Adrenal gland (tissue), 12 donors: ENCODE data around the gene CCDC170. TPM values are rescaled to one million over a fixed set of nuclear protein-coding genes. Genes with fewer than 3 reads are reported as not detected.

Experiments used
- DNase-seq, 7 donors: peaks; one replicate each; pipeline ENCODE4 v3.0.0-alpha.2; 2019 to 2020
- H3K27ac ChIP-seq, 5 donors: fragments of 200-600 bp; sonication (generic) in 4 of 5; 1 replicate in 3 of 5; 2 replicates in 2 of 5; pipeline versions ENCODE4 v1.5.1 to v1.8.0; 2016 to 2020; ENCODE audit warnings: mild to moderate bottlenecking in 1 of 5
- H3K27me3 ChIP-seq: fragments of 200-600 bp; 2 replicates; pipeline ENCODE4 v1.8.0; 2021
- H3K36me3 ChIP-seq, 2 donors: fragments of 200-600 bp; replicated peaks in 1 of 2; 1 replicate in 1 of 2; 2 replicates in 1 of 2; pipeline versions ENCODE4 v1.5.1 to v1.8.0; 2018 to 2022
- H3K4me1 ChIP-seq, 2 donors: fragments of 200-600 bp; replicated peaks in 1 of 2; 1 replicate in 1 of 2; 2 replicates in 1 of 2; pipeline versions ENCODE4 v1.5.1 to v1.8.0; 2018 to 2021
- H3K4me3 ChIP-seq, 4 donors: fragments of 200-600 bp; sonication (generic) in 3 of 4; one replicate each; pipeline ENCODE4 v1.5.1; 2016 to 2018
- H3K9me3 ChIP-seq, 3 donors: fragments of 200-600 bp; sonication (generic) in 1 of 3; replicated peaks in 1 of 3; 1 replicate in 2 of 3; 2 replicates in 1 of 3; pipeline versions ENCODE4 v1.5.1 to v1.8.0; 2016 to 2021
- POLR2A ChIP-seq, 2 donors: fragments of 450-650 bp; IDR thresholded peaks; one replicate each; pipeline ENCODE4 v1.6.1; 2017; ENCODE audit warnings: antibody characterized with exemption in 2 of 2, mild to moderate bottlenecking in 2 of 2, moderate library complexity in 1 of 2
- WGBS, 4 donors: extraction: QIAGEN DNeasy Blood & Tissue Kit in 2 of 4; methylation state at CpG; one replicate each; pipeline versions ENCODE4 v1.1.5 to v1.1.7; 2013 to 2017; 5-methylcytosine and 5-hydroxymethylcytosine counted together
- intact Hi-C, 2 donors: fragments of 100-400 bp; cut with DNase I; formaldehyde crosslinking; loops; one replicate each; pipeline versions ENCODE4 v1.14.1 to v1.15.0; 2022 to 2023
- polyA plus RNA-seq, 3 donors: library from polyadenylated mRNA; stranded (reverse); fragments of 200-250 nt in 2 of 3; fragments of 350-450 nt in 1 of 3; fragmentation: Illumina TruSeq in 1 of 3; extraction: RNeasy Lipid Tissue Mini Kit (QIAGEN cat#74804) in 1 of 3; gene quantifications; one replicate each; pipeline ENCODE4 v1.2.3, GENCODE V29; 2013 to 2014
- small RNA-seq, 2 donors: library from RNA; depleted of rRNA; stranded (forward); fragments of <200 nt; gene quantifications; one replicate each; pipeline ENCODE3, GENCODE V24; 2016
- total RNA-seq, 9 donors: library from RNA; depleted of rRNA in 4 of 9; stranded (reverse); fragments of >200 nt in 4 of 9; fragments of 120-200 nt in 1 of 9; fragmentation: NEBNext Ultra II Directional in 1 of 9; extraction: Animal tissue kit (Norgen Biotek cat#: 25700) in 1 of 9; gene quantifications; one replicate each; pipeline versions ENCODE4 v1.1.0 to v1.2.4, GENCODE V29; 2013 to 2023
- TF ChIP-seq, protein P1 (sequence below), 6 experiments: fragments of 450-650 bp in 4 of 6; fragments of 200-600 bp in 2 of 6; sonication (generic) in 1 of 6; IDR thresholded peaks; 1 replicate in 5 of 6; 2 replicates in 1 of 6; pipeline versions ENCODE4 v1.5.1 to v1.8.0; 2016 to 2021; ENCODE audit warnings: antibody characterized with exemption in 6 of 6, mild to moderate bottlenecking in 2 of 6, moderate library complexity in 1 of 6
- donor health status: healthy with polysubstance abuse.
- donor health status: Bipolar disorder and iron deficiency.
- donor health status: DM: yes; HTN: yes; CAD: no.
- donor health status: DM: no; HTN: no; CAD: no.
- donor health status: DM: no; HTN: no; CAD: no.
- donor health status: DM: yes; HTN: yes; CAD: no.

CCDC170 gene
- total and polyA plus RNA-seq, 12 donors, result 2.0 to 13.5 (median 6.1) TPM

DNA sequence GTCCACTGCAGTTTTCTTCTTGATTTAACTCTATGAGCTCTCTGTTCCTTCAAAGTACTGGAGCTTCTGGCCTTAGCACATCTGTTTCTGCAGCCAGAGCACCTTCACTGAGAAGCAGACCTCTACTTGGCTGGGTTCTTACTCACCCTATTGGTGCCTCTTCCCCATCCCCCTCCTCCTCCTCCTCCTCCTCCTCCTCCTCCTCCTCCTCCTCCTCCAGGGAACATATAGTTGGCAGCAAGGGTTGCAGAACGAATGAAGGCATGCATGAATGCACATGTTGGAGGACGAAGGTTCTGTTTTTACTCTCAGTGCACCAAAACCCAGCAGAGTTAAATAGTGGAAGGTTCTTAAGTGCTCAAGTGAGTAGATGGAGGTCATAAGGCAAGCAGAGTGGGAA, 172.7 kb downstream of the CCDC170 start:
- no peak for DNase-seq
- intact Hi-C loops, result no loop called here
- no peaks in the 10 kb centered on the region for H3K36me3 ChIP-seq
- H3K4me1 ChIP-seq, result no peaks in the 10 kb centered on the region
- no peak for TF ChIP-seq POLR2A (IDR thresholded peaks at IDR 0.05)
- TF ChIP-seq, protein P1, sequence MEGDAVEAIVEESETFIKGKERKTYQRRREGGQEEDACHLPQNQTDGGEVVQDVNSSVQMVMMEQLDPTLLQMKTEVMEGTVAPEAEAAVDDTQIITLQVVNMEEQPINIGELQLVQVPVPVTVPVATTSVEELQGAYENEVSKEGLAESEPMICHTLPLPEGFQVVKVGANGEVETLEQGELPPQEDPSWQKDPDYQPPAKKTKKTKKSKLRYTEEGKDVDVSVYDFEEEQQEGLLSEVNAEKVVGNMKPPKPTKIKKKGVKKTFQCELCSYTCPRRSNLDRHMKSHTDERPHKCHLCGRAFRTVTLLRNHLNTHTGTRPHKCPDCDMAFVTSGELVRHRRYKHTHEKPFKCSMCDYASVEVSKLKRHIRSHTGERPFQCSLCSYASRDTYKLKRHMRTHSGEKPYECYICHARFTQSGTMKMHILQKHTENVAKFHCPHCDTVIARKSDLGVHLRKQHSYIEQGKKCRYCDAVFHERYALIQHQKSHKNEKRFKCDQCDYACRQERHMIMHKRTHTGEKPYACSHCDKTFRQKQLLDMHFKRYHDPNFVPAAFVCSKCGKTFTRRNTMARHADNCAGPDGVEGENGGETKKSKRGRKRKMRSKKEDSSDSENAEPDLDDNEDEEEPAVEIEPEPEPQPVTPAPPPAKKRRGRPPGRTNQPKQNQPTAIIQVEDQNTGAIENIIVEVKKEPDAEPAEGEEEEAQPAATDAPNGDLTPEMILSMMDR (IDR thresholded peaks at IDR 0.05), result no peak
- H3K27ac ChIP-seq, result no peak overlapping the region
- 76 to 84% (median 79%) methylated on average over 2 of the region's 2 CpGs for WGBS, 4 donors
- H3K9me3 ChIP-seq, result no peaks in the 10 kb centered on the region
- H3K27me3 ChIP-seq, result no peaks in the 10 kb centered on the region
- H3K4me3 ChIP-seq, result no peak overlapping the region

DNA sequence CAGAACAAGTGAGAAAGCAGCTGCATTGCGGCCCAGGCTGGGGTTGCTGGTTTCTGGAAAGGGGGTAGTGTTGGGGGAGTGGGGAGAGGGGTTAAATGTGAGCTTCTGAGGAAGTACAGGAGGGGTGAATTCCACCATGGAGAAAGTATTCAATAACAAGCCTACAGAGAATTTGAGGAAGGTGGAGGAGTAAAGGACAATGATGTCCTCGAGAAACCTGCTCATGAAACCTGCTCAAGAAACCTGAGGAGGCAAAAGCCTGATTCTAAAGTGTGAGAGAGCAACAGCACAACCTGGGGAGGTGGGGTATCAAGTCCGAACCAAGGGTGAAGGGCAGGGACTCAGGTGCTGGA, 175.4 kb downstream of the CCDC170 start:
- H3K27me3 ChIP-seq, result no peaks in the 10 kb centered on the region
- 79 to 90% (median 83%) methylated on average over 3 of the region's 3 CpGs for WGBS, 4 donors
- no peaks in the 10 kb centered on the region for H3K36me3 ChIP-seq
- no peak overlapping the region for H3K4me3 ChIP-seq
- no peak for DNase-seq
- H3K4me1 ChIP-seq, result no peaks in the 10 kb centered on the region
- no peak for TF ChIP-seq POLR2A (IDR thresholded peaks at IDR 0.05)
- TF ChIP-seq, protein P1 (IDR thresholded peaks at IDR 0.05), result no peak
- no peak overlapping the region for H3K27ac ChIP-seq
- intact Hi-C loops, result no loop called here
- H3K9me3 ChIP-seq, result no peaks in the 10 kb centered on the region

DNA sequence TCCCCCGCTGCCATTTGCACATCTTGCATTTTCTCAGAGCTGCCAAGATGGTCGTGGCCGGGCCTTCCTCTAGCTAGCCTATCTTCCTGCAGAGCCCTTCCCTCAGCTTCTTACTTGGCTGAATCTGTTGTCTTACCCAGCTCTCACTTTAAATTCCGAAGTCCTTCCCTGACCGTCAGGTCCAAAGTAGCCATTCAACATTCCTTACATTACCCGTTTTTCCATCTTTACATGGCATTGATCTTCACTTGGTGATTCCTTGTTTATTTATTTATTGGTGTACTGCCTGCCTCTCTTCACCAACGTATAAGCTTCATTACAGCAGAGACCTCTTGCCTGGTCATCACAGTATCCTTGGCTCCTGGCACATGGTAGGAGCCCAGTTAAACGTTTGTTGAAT, 176.3 kb downstream of the CCDC170 start:
- TF ChIP-seq POLR2A (IDR thresholded peaks at IDR 0.05), result no peak
- TF ChIP-seq, protein P1 (IDR thresholded peaks at IDR 0.05), result no peak
- DNase-seq, result no peak
- intact Hi-C loops, result no loop called here

More for the DNA sequence above, 176.3 kb downstream of the CCDC170 start:
- Histone ChIP-seq H3K27me3 (no peaks in the 10 kb centered on the region), H3K4me1 (no peaks in the 10 kb centered on the region), H3K9me3 (no peaks in the 10 kb centered on the region), H3K4me3 (no peak overlapping the region), H3K36me3 (no peaks in the 10 kb centered on the region), H3K27ac (no peak overlapping the region)
- WGBS, 4 donors, result 86 to 93% (median 89%) methylated on average over 8 of the region's 8 CpGs

Small RNA genes within 50 kb of the gene (small RNA-seq; reads per million reads assigned to genes)
- gene RNU6-813P, result 0 reads per million in 2 donors

Other genes starting within 250 kb of the CCDC170 start
- 10 to 100 TPM in 3 of 9 donors, 1 to 10 TPM in 6; 4.9 to 11.3 (median 9.3) TPM for gene ZBTB2, start 102.5 kb upstream of the CCDC170 start, total RNA-seq
- 1 to 10 TPM; 7.1 to 8.6 (median 7.7) TPM for gene ZBTB2, start 102.5 kb upstream of the CCDC170 start, polyA plus RNA-seq
- gene RMND1, start 41.9 kb upstream of the CCDC170 start, total RNA-seq, result 10 to 100 TPM; 19.1 to 62.4 (median 25.3) TPM
- 10 to 100 TPM; 24.7 to 30.2 (median 29.4) TPM for gene RMND1, start 41.9 kb upstream of the CCDC170 start, polyA plus RNA-seq